ENCODE measurements around the gene NOTCH1.

DNA sequence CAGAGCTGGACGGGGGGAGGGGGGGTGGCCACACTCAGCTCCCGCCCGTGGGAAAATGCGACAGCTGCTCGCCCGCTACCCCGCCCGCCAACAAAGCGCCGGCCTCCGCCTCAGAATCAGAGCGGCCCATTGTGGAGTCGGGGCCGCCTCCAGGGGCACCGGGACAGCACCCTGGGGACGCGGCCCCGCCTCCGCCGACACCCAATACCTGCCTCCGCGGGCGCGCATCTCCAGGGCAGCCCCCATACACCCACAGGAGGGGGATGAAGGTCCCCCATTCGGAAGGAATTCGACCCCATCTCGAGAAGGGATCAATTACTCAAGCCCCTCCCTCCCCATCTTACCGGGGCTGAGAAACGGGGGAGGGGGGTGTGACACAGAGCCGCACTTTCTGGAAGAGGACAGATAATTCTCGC, 1.3 kb downstream of the NOTCH1 start:
- TF ChIP-seq, protein P1, sequence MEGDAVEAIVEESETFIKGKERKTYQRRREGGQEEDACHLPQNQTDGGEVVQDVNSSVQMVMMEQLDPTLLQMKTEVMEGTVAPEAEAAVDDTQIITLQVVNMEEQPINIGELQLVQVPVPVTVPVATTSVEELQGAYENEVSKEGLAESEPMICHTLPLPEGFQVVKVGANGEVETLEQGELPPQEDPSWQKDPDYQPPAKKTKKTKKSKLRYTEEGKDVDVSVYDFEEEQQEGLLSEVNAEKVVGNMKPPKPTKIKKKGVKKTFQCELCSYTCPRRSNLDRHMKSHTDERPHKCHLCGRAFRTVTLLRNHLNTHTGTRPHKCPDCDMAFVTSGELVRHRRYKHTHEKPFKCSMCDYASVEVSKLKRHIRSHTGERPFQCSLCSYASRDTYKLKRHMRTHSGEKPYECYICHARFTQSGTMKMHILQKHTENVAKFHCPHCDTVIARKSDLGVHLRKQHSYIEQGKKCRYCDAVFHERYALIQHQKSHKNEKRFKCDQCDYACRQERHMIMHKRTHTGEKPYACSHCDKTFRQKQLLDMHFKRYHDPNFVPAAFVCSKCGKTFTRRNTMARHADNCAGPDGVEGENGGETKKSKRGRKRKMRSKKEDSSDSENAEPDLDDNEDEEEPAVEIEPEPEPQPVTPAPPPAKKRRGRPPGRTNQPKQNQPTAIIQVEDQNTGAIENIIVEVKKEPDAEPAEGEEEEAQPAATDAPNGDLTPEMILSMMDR (IDR thresholded peaks at IDR 0.05; ENCODE audit: low read length), result no peak
- TF ChIP-seq EZH2 (optimal IDR thresholded peaks at IDR 0.05; ENCODE audit: low read depth, low read length) (no peak), EZH2phosphoT487 (IDR thresholded peaks at IDR 0.05; ENCODE audit: low read length) (no peak)
